HEK293 (cell line): ENCODE data around the gene TTC16.

Source experiments
- CTCF ChIA-PET: fragments of 350-600 bp; formaldehyde crosslinking; extraction: SDS; loops from one replicate; lab custom pipeline; 2021; ENCODE audit warnings: antibody characterized with exemption; lab: Yijun Ruan, JAX
- POLR2A ChIA-PET: fragments of 300-600 bp; formaldehyde crosslinking; extraction: SDS; loops from one replicate; lab custom pipeline; 2020; ENCODE audit warnings: antibody characterized with exemption, inconsistent platforms; lab: Yijun Ruan, JAX
- H3K27ac ChIP-seq: fragments of 200-500 bp; sonication (Bioruptor generic); 2 replicates; pipeline ENCODE4 v1.5.1; 2014; ENCODE audit warnings: low read depth, low read length, control low read depth, inconsistent platforms; ENCODE audit errors: extremely low read depth
- H3K36me3 ChIP-seq, 2 experiments: fragments of 200-500 bp in 1 of 2; sonication (Bioruptor generic) in 1 of 2; 1 replicate in 1 of 2; 2 replicates in 1 of 2; pipeline ENCODE4 v1.5.1; 2014 to 2017; ENCODE audit warnings: inconsistent platforms in 2 of 2, low read length in 2 of 2; ENCODE audit not compliant: control insufficient read depth in 2 of 2, insufficient read depth in 1 of 2
- H3K4me1 ChIP-seq: fragments of 200-500 bp; sonication (Bioruptor generic); 2 replicates; pipeline ENCODE4 v1.5.1; 2014; ENCODE audit warnings: mild to moderate bottlenecking, low read length, inconsistent platforms; ENCODE audit not compliant: control insufficient read depth, insufficient read depth
- H3K4me3 ChIP-seq: 2 replicates; pipeline ENCODE4 v1.5.1; 2011; ENCODE audit warnings: low read depth, mild to moderate bottlenecking, control low read depth, low read length, moderate library complexity
- H3K9me3 ChIP-seq: fragments of 200-500 bp; sonication (Bioruptor generic); 2 replicates; pipeline ENCODE4 v1.5.1; 2014; ENCODE audit warnings: low read depth, low read length, inconsistent platforms; ENCODE audit not compliant: control insufficient read depth, insufficient read depth
- BCL11B ChIP-seq: fragments of 450-650 bp; formaldehyde crosslinking; IDR thresholded peaks from 2 replicates; pipeline ENCODE4 v1.5.1; 2016; ENCODE audit warnings: low read depth, missing biosample characterization, missing genetic modification characterization
- EGR2 ChIP-seq: fragments of 450-650 bp; formaldehyde crosslinking; IDR thresholded peaks from 2 replicates; pipeline ENCODE4 v1.5.1; 2016; ENCODE audit warnings: low read depth, missing biosample characterization, missing genetic modification characterization
- HOXC10 ChIP-seq: sonication (generic); formaldehyde crosslinking; IDR thresholded peaks from 2 replicates; pipeline ENCODE4 v1.8.1; 2023; ENCODE audit warnings: mild to moderate bottlenecking, missing genetic modification reagents
- KLF16 ChIP-seq: fragments of 450-650 bp; formaldehyde crosslinking; IDR thresholded peaks from 2 replicates; pipeline ENCODE4 v1.5.1; 2017; ENCODE audit warnings: missing biosample characterization, missing genetic modification characterization
- WT1 ChIP-seq: fragments of 450-650 bp; formaldehyde crosslinking; IDR thresholded peaks from 2 replicates; pipeline ENCODE4 v1.5.1; 2016; ENCODE audit warnings: missing biosample characterization, missing genetic modification characterization
- ZFHX2 ChIP-seq: fragments of 450-650 bp; formaldehyde crosslinking; conservative IDR thresholded peaks from 2 replicates; pipeline ENCODE4 v1.5.1; 2016; ENCODE audit warnings: missing biosample characterization, missing genetic modification characterization
- ZFP41 ChIP-seq: fragments of 450-650 bp; formaldehyde crosslinking; IDR thresholded peaks from 2 replicates; pipeline ENCODE4 v1.5.1; 2016; ENCODE audit warnings: missing biosample characterization, missing genetic modification characterization, borderline replicate concordance
- ZIC2 ChIP-seq: fragments of 450-650 bp; formaldehyde crosslinking; IDR thresholded peaks from 2 replicates; pipeline ENCODE4 v1.5.1; 2016; ENCODE audit warnings: missing biosample characterization, missing genetic modification characterization
- ZNF211 ChIP-seq: fragments of 450-650 bp; formaldehyde crosslinking; IDR thresholded peaks from 2 replicates; pipeline ENCODE4 v1.5.1; 2016; ENCODE audit warnings: low read depth, missing biosample characterization, missing genetic modification characterization
- ZNF223 ChIP-seq: fragments of 450-650 bp; formaldehyde crosslinking; IDR thresholded peaks from 2 replicates; pipeline ENCODE4 v1.5.1; 2016; ENCODE audit warnings: missing biosample characterization, missing genetic modification characterization
- ZNF335 ChIP-seq: fragments of 450-650 bp; formaldehyde crosslinking; conservative IDR thresholded peaks from 2 replicates; pipeline ENCODE4 v1.5.1; 2016; ENCODE audit warnings: missing biosample characterization, missing genetic modification characterization
- ZNF354C ChIP-seq: fragments of 450-650 bp; formaldehyde crosslinking; IDR thresholded peaks from 2 replicates; pipeline ENCODE4 v1.5.1; 2016; ENCODE audit warnings: missing biosample characterization, missing genetic modification characterization, low read depth, borderline replicate concordance
- ZNF394 ChIP-seq: fragments of 450-650 bp; formaldehyde crosslinking; IDR thresholded peaks from 2 replicates; pipeline ENCODE4 v1.5.1; 2016; ENCODE audit warnings: missing biosample characterization, missing genetic modification characterization, mild to moderate bottlenecking, moderate library complexity, borderline replicate concordance
- ZNF404 ChIP-seq: fragments of 450-650 bp; formaldehyde crosslinking; IDR thresholded peaks from 2 replicates; pipeline ENCODE4 v1.5.1; 2017; ENCODE audit warnings: missing biosample characterization, missing genetic modification characterization
- ZNF426 ChIP-seq: fragments of 450-650 bp; formaldehyde crosslinking; IDR thresholded peaks from 2 replicates; pipeline ENCODE4 v1.5.1; 2017; ENCODE audit warnings: missing biosample characterization, missing genetic modification characterization, mild to moderate bottlenecking, inconsistent platforms, moderate library complexity
- ZNF48 ChIP-seq: fragments of 450-650 bp; formaldehyde crosslinking; IDR thresholded peaks from 2 replicates; pipeline ENCODE4 v1.5.1; 2016; ENCODE audit warnings: missing biosample characterization, missing genetic modification characterization
- ZNF558 ChIP-seq: fragments of 450-650 bp; formaldehyde crosslinking; IDR thresholded peaks from 2 replicates; pipeline ENCODE4 v1.5.1; 2016; ENCODE audit warnings: missing biosample characterization, missing genetic modification characterization
- ZNF830 ChIP-seq: fragments of 450-650 bp; IDR thresholded peaks from 2 replicates; pipeline ENCODE4 v1.5.0; 2018; ENCODE audit warnings: missing biosample characterization, missing genetic modification characterization, low read depth, mild to moderate bottlenecking, moderate library complexity
- ZSCAN30 ChIP-seq: fragments of 450-650 bp; IDR thresholded peaks from 2 replicates; pipeline ENCODE4 v1.5.1; 2018; ENCODE audit warnings: missing biosample characterization, mild to moderate bottlenecking, missing genetic modification characterization, moderate library complexity
- TF ChIP-seq, protein P1 (sequence below): fragments of 450-650 bp; formaldehyde crosslinking; IDR thresholded peaks from 2 replicates; pipeline ENCODE4 v1.5.1; 2016; ENCODE audit warnings: missing biosample characterization, missing genetic modification characterization
- TF ChIP-seq, protein P2 (sequence below): fragments of 450-650 bp; formaldehyde crosslinking; IDR thresholded peaks from 2 replicates; pipeline ENCODE4 v1.5.1; 2016; ENCODE audit warnings: missing biosample characterization, missing genetic modification characterization
- TF ChIP-seq, protein P3 (sequence below): fragments of 450-650 bp; formaldehyde crosslinking; IDR thresholded peaks from 2 replicates; pipeline ENCODE4 v1.5.1; 2016; ENCODE audit warnings: missing biosample characterization, missing genetic modification characterization
- TF ChIP-seq, protein P4 (sequence below): fragments of 450-650 bp; IDR thresholded peaks from 2 replicates; pipeline ENCODE4 v1.5.1; 2018; ENCODE audit warnings: missing biosample characterization, missing genetic modification characterization
- TF ChIP-seq, protein P5 (sequence below): fragments of 450-650 bp; formaldehyde crosslinking; IDR thresholded peaks from 2 replicates; pipeline ENCODE4 v1.5.1; 2016; ENCODE audit warnings: missing biosample characterization, missing genetic modification characterization
- TF ChIP-seq, protein P6 (sequence below): fragments of 450-650 bp; formaldehyde crosslinking; IDR thresholded peaks from 2 replicates; pipeline ENCODE4 v1.5.1; 2016; ENCODE audit warnings: missing biosample characterization, missing genetic modification characterization

TTC16 gene

DNA sequence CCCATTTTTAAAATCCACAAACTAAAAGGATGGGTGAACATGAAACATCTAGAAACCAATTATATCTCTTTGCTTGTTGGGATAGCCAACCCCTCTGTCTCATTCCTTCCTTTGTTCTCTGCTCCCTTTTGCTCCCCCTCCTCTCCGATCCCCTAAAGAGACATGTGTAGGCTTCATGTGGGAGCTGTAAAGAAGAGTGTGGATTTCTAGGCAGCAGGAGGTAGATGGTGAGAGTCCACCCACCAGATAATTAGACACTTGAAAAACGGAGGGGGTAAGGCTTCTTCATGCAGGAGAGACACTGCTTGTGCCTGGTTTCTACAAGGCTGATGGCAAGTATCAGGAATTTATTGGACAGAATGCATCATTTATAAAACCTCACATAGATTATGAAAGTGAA lies 36.4 kb upstream of the TTC16 start:
- no peaks in the 10 kb centered on the region for H3K4me1 ChIP-seq
- no peak overlapping the region for H3K27ac ChIP-seq
- H3K9me3 ChIP-seq: no peaks in the 10 kb centered on the region
- H3K36me3 ChIP-seq: peaks cover 0 to 67% of the 10 kb centered on the region in 2 experiments; a peak in 2 of 3 replicates
- no peak overlapping the region for H3K4me3 ChIP-seq
- TF ChIP-seq ZNF394 (tag by site-specific recombination): no peak
- no peak for TF ChIP-seq KLF16
- no peak for TF ChIP-seq ZFP41 (tag by site-specific recombination)
- TF ChIP-seq ZNF48 (tag by site-specific recombination): no peak
- TF ChIP-seq ZNF211 (tag by site-specific recombination): no peak
- TF ChIP-seq, protein P1, sequence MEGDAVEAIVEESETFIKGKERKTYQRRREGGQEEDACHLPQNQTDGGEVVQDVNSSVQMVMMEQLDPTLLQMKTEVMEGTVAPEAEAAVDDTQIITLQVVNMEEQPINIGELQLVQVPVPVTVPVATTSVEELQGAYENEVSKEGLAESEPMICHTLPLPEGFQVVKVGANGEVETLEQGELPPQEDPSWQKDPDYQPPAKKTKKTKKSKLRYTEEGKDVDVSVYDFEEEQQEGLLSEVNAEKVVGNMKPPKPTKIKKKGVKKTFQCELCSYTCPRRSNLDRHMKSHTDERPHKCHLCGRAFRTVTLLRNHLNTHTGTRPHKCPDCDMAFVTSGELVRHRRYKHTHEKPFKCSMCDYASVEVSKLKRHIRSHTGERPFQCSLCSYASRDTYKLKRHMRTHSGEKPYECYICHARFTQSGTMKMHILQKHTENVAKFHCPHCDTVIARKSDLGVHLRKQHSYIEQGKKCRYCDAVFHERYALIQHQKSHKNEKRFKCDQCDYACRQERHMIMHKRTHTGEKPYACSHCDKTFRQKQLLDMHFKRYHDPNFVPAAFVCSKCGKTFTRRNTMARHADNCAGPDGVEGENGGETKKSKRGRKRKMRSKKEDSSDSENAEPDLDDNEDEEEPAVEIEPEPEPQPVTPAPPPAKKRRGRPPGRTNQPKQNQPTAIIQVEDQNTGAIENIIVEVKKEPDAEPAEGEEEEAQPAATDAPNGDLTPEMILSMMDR (tag by site-specific recombination): no peak
- peak; percentile 59; the same call in 1 of the 2 replicates for TF ChIP-seq EGR2 (tag by site-specific recombination)
- no peak for TF ChIP-seq ZNF404 (tag by site-specific recombination)
- peak; percentile 38; the same call in 1 of the 2 replicates for TF ChIP-seq ZFHX2
- no peak for TF ChIP-seq BCL11B (tag by site-specific recombination)
- ChIA-PET POLR2A (no interaction called here), CTCF (no interaction called here)

DNA sequence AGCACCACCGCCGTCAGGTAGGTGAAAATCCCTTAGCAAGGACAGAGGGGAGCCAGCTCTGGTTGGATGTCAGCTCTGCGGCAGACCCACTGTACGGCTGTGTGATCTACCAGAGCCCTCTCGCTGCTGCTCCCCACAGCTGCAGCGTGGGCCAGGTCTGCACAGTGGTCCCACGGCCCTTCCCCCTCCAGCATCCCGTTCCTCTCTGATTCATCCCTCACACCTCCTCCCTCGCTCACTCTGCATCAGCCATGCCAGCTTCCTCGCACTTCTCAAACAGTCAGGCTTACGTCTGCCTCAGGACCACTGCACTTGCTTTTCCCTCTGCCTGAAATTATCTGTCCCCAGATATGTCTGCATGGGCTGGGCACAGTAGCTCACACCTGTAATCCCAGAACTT lies 35.7 kb upstream of the TTC16 start:
- POLR2A ChIA-PET: no interaction called here
- H3K9me3 ChIP-seq: no peaks in the 10 kb centered on the region
- CTCF ChIA-PET: no interaction called here
- no peaks in the 10 kb centered on the region for H3K4me1 ChIP-seq
- no peak overlapping the region for H3K4me3 ChIP-seq
- H3K27ac ChIP-seq: no peak overlapping the region
- peaks cover 0 to 67% of the 10 kb centered on the region in 2 experiments; a peak in 2 of 3 replicates for H3K36me3 ChIP-seq
- TF ChIP-seq ZNF426 (tag by site-specific recombination) (no peak), WT1 (no peak), ZSCAN30 (tag by site-specific recombination) (no peak), HOXC10 (CRISPR knock-in tag) (no peak), ZNF354C (tag by site-specific recombination) (no peak), ZIC2 (tag by site-specific recombination) (no peak), ZNF558 (tag by site-specific recombination) (no peak), EGR2 (tag by site-specific recombination) (no peak), ZNF223 (tag by site-specific recombination) (no peak), ZNF335 (no peak), ZNF830 (tag by site-specific recombination) (no peak)
- TF ChIP-seq, protein P2, sequence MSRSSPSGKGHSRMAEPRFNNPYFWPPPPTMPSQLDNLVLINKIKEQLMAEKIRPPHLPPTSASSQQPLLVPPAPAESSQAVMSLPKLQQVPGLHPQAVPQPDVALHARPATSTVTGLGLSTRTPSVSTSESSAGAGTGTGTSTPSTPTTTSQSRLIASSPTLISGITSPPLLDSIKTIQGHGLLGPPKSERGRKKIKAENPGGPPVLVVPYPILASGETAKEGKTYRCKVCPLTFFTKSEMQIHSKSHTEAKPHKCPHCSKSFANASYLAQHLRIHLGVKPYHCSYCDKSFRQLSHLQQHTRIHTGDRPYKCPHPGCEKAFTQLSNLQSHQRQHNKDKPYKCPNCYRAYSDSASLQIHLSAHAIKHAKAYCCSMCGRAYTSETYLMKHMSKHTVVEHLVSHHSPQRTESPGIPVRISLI (tag by site-specific recombination): no peak
- TF ChIP-seq, protein P3, sequence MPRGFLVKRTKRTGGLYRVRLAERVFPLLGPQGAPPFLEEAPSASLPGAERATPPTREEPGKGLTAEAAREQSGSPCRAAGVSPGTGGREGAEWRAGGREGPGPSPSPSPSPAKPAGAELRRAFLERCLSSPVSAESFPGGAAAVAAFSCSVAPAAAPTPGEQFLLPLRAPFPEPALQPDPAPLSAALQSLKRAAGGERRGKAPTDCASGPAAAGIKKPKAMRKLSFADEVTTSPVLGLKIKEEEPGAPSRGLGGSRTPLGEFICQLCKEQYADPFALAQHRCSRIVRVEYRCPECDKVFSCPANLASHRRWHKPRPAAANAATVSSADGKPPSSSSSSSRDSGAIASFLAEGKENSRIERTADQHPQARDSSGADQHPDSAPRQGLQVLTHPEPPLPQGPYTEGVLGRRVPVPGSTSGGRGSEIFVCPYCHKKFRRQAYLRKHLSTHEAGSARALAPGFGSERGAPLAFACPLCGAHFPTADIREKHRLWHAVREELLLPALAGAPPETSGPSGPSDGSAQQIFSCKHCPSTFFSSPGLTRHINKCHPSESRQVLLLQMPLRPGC (tag by site-specific recombination): no peak
- TF ChIP-seq, protein P4, sequence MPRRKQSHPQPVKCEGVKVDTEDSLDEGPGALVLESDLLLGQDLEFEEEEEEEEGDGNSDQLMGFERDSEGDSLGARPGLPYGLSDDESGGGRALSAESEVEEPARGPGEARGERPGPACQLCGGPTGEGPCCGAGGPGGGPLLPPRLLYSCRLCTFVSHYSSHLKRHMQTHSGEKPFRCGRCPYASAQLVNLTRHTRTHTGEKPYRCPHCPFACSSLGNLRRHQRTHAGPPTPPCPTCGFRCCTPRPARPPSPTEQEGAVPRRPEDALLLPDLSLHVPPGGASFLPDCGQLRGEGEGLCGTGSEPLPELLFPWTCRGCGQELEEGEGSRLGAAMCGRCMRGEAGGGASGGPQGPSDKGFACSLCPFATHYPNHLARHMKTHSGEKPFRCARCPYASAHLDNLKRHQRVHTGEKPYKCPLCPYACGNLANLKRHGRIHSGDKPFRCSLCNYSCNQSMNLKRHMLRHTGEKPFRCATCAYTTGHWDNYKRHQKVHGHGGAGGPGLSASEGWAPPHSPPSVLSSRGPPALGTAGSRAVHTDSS (tag by site-specific recombination): no peak
- TF ChIP-seq, protein P5, sequence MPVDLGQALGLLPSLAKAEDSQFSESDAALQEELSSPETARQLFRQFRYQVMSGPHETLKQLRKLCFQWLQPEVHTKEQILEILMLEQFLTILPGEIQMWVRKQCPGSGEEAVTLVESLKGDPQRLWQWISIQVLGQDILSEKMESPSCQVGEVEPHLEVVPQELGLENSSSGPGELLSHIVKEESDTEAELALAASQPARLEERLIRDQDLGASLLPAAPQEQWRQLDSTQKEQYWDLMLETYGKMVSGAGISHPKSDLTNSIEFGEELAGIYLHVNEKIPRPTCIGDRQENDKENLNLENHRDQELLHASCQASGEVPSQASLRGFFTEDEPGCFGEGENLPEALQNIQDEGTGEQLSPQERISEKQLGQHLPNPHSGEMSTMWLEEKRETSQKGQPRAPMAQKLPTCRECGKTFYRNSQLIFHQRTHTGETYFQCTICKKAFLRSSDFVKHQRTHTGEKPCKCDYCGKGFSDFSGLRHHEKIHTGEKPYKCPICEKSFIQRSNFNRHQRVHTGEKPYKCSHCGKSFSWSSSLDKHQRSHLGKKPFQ (tag by site-specific recombination): no peak
- TF ChIP-seq, protein P6, sequence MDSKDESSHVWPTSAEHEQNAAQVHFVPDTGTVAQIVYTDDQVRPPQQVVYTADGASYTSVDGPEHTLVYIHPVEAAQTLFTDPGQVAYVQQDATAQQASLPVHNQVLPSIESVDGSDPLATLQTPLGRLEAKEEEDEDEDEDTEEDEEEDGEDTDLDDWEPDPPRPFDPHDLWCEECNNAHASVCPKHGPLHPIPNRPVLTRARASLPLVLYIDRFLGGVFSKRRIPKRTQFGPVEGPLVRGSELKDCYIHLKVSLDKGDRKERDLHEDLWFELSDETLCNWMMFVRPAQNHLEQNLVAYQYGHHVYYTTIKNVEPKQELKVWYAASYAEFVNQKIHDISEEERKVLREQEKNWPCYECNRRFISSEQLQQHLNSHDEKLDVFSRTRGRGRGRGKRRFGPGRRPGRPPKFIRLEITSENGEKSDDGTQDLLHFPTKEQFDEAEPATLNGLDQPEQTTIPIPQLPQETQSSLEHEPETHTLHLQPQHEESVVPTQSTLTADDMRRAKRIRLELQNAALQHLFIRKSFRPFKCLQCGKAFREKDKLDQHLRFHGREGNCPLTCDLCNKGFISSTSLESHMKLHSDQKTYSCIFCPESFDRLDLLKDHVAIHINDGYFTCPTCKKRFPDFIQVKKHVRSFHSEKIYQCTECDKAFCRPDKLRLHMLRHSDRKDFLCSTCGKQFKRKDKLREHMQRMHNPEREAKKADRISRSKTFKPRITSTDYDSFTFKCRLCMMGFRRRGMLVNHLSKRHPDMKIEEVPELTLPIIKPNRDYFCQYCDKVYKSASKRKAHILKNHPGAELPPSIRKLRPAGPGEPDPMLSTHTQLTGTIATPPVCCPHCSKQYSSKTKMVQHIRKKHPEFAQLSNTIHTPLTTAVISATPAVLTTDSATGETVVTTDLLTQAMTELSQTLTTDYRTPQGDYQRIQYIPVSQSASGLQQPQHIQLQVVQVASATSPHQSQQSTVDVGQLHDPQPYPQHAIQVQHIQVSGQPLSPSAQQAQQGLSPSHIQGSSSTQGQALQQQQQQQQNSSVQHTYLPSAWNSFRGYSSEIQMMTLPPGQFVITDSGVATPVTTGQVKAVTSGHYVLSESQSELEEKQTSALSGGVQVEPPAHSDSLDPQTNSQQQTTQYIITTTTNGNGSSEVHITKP (tag by site-specific recombination): no peak
